A549 (cell line): Measurements from ENCODE around the gene TTC7B. TPM values are rescaled to one million over a fixed set of nuclear protein-coding genes. Genes with fewer than 3 reads are reported as not detected.
A peak's percentile ranks its signal among the peaks of the same experiment; 100 is the strongest.

ENCODE experiments used
- ATAC-seq, 2 experiments: fragments of 200-7000 bp in 1 of 2; fragments of >200 bp in 1 of 2; cut with Nextera tagmentation in 1 of 2; cut with Tn5 transposase in 1 of 2; 3 replicates each; pipeline versions ENCODE4 v1.8.0 to v1.9.1; 2018 to 2020; ENCODE audit warnings: mild to moderate bottlenecking in 1 of 2, moderate library complexity in 1 of 2
- CTCF ChIA-PET: fragments of 300-600 bp; sonication (Branson Sonifier 250); formaldehyde crosslinking; extraction: SDS; loops from one replicate; lab custom pipeline; 2021; ENCODE audit warnings: antibody characterized with exemption, inconsistent platforms; lab: Yijun Ruan, JAX
- POLR2A ChIA-PET: fragments of 350-600 bp; formaldehyde crosslinking; extraction: SDS; loops from one replicate; lab custom pipeline; 2021; ENCODE audit warnings: antibody characterized with exemption, inconsistent platforms; lab: Yijun Ruan, JAX
- DNase-seq, 2 experiments: peaks; one replicate each; pipeline versions ENCODE4 v3.0.0 to v3.0.0-alpha.2; 2011 to 2016; ENCODE audit warnings: low read depth in 1 of 2, low spot score in 1 of 2
- FAIRE-seq: peaks from 2 replicates; lab custom pipeline; 2011; peaks lifted over from hg19 to GRCh38; lab: Jason Lieb, UNC
- H3K27ac ChIP-seq, 2 experiments: fragments of >200 bp; sonication (Bioruptor Twin); formaldehyde crosslinking; 3 replicates each; pipeline ENCODE4 v1.5.1; 2016 to 2017
- H3K4me1 ChIP-seq: fragments of >200 bp; sonication (Bioruptor Twin); formaldehyde crosslinking; 3 replicates; pipeline ENCODE4 v1.6.1; 2016
- H3K4me2 ChIP-seq: fragments of >200 bp; sonication (Bioruptor Twin); formaldehyde crosslinking; 3 replicates; pipeline ENCODE4 v1.6.1; 2016
- H3K4me3 ChIP-seq: fragments of >200 bp; sonication (Bioruptor Twin); formaldehyde crosslinking; 3 replicates; pipeline ENCODE4 v1.5.1; 2016
- H3K9me3 ChIP-seq: fragments of >200 bp; sonication (Bioruptor Twin); formaldehyde crosslinking; 3 replicates; pipeline ENCODE4 v1.6.1; 2016
- ATOH8 ChIP-seq: fragments of 250-450 bp; sonication (Bioruptor Pico); IDR thresholded peaks from 2 replicates; pipeline ENCODE4 v1.5.0; 2020; ENCODE audit warnings: low read depth, mild to moderate bottlenecking, moderate library complexity
- CBX2 ChIP-seq: fragments of 200-600 bp; sonication (generic); IDR thresholded peaks from 2 replicates; pipeline ENCODE4 v1.6.1; 2016; ENCODE audit warnings: low read depth, mild to moderate bottlenecking, borderline replicate concordance
- CBX8 ChIP-seq: fragments of 200-600 bp; sonication (generic); IDR thresholded peaks from 2 replicates; pipeline ENCODE4 v1.6.1; 2016
- CHD2 ChIP-seq: fragments of 150-350 bp; IDR thresholded peaks from 2 replicates; pipeline ENCODE4 v1.6.1; 2014; ENCODE audit warnings: low read length; ENCODE audit not compliant: partially characterized antibody
- CTCF ChIP-seq: fragments of >200 bp; sonication (Bioruptor Twin); formaldehyde crosslinking; IDR thresholded peaks from 3 replicates; pipeline ENCODE4 v1.5.1; 2016
- EHF ChIP-seq: fragments of 250-450 bp; sonication (Bioruptor Pico); IDR thresholded peaks from 2 replicates; pipeline ENCODE4 v1.5.0; 2020; ENCODE audit warnings: mild to moderate bottlenecking
- ELK1 ChIP-seq: fragments of 150-350 bp; IDR thresholded peaks from 2 replicates; pipeline ENCODE4 v1.6.1; 2014; ENCODE audit warnings: low read depth, mild to moderate bottlenecking, low read length
- EP300 ChIP-seq, 2 experiments: fragments of >200 bp; sonication (Bioruptor Twin); formaldehyde crosslinking; IDR thresholded peaks; 2 replicates in 1 of 2; 3 replicates in 1 of 2; pipeline ENCODE4 v1.6.1; 2016 to 2017
- FOSB ChIP-seq: fragments of 250-450 bp; sonication (Bioruptor Pico); IDR thresholded peaks from 2 replicates; pipeline ENCODE4 v1.5.0; 2020; ENCODE audit warnings: mild to moderate bottlenecking, moderate library complexity
- GATA3 ChIP-seq: IDR thresholded peaks from 2 replicates; pipeline ENCODE4 v1.6.1; 2012; ENCODE audit warnings: borderline replicate concordance
- HMGXB4 ChIP-seq: fragments of 250-450 bp; sonication (Bioruptor Pico); IDR thresholded peaks from 2 replicates; pipeline ENCODE4 v1.5.0; 2021; ENCODE audit warnings: mild to moderate bottlenecking, moderate library complexity, borderline replicate concordance
- HOXA7 ChIP-seq: fragments of 250-450 bp; sonication (Bioruptor Pico); IDR thresholded peaks from 2 replicates; pipeline ENCODE4 v1.5.0; 2020; ENCODE audit warnings: mild to moderate bottlenecking, moderate library complexity
- HOXB13 ChIP-seq: fragments of 250-450 bp; sonication (Bioruptor Pico); IDR thresholded peaks from 2 replicates; pipeline ENCODE4 v1.5.0; 2020; ENCODE audit warnings: low read depth, mild to moderate bottlenecking, moderate library complexity
- HOXB5 ChIP-seq: fragments of 250-450 bp; sonication (Bioruptor Pico); IDR thresholded peaks from 2 replicates; pipeline ENCODE4 v1.5.0; 2020; ENCODE audit warnings: mild to moderate bottlenecking, moderate library complexity
- JUN ChIP-seq, 2 experiments: fragments of >200 bp; sonication (Bioruptor Twin); formaldehyde crosslinking; IDR thresholded peaks; 2 replicates in 1 of 2; 3 replicates in 1 of 2; pipeline ENCODE4 v1.6.1; 2016 to 2017
- MAX ChIP-seq: IDR thresholded peaks from 2 replicates; pipeline ENCODE4 v1.6.1; 2012
- NR3C1 ChIP-seq: fragments of >200 bp; sonication (Bioruptor Twin); formaldehyde crosslinking; IDR thresholded peaks from 3 replicates; pipeline ENCODE4 v1.6.1; 2017
- PHF8 ChIP-seq: fragments of 200-600 bp; sonication (generic); IDR thresholded peaks from 2 replicates; pipeline ENCODE4 v1.6.1; 2016; ENCODE audit warnings: low read depth, mild to moderate bottlenecking, antibody characterized with exemption, moderate library complexity, borderline replicate concordance
- POLR2A ChIP-seq: IDR thresholded peaks from 2 replicates; pipeline ENCODE4 v1.6.1; 2012; ENCODE audit warnings: mild to moderate bottlenecking, low read length
- RCOR1 ChIP-seq: fragments of 150-350 bp; IDR thresholded peaks from 2 replicates; pipeline ENCODE4 v1.6.1; 2014; ENCODE audit warnings: antibody characterized with exemption, low read length, low read depth
- REST ChIP-seq: fragments of 200-600 bp; sonication (generic); IDR thresholded peaks from 2 replicates; pipeline ENCODE4 v1.6.1; 2016; ENCODE audit warnings: antibody characterized with exemption, mild to moderate bottlenecking, moderate library complexity
- RNF2 ChIP-seq: fragments of 200-600 bp; sonication (generic); IDR thresholded peaks from 2 replicates; pipeline ENCODE4 v1.6.1; 2016; ENCODE audit warnings: low read depth, mild to moderate bottlenecking, antibody characterized with exemption, moderate library complexity, borderline replicate concordance
- WGBS: methylation state at CpG from one replicate; pipeline ENCODE4 v1.1.6; 2017; ENCODE audit errors: missing lambda C conversion rate; 5-methylcytosine and 5-hydroxymethylcytosine counted together
- polyA plus RNA-seq, 4 experiments: library from polyadenylated mRNA; depleted of rRNA in 3 of 4; stranded (reverse); fragments of >200 nt; fragmentation: RNase III in 1 of 4; extraction: RNeasy Plus Mini Kit Qiagen cat#74134 plus additional on column Dnase treatment in 1 of 4; gene quantifications; 2 replicates in 3 of 4; 3 replicates in 1 of 4; pipeline ENCODE4 v1.2.3, GENCODE V29; 2011 to 2017
- TF ChIP-seq, protein P1 (sequence below): IDR thresholded peaks from 2 replicates; pipeline ENCODE4 v1.6.1; 2012

The TTC7B gene
- polyA plus RNA-seq, 2 of the 4 experiments (the other 2 are of a cell fraction), result 16.6 to 28.0 TPM

GRCh38 chr14:90726656-90727055 lies 89.6 kb downstream of the TTC7B start:
- DNase-seq (peak in 1 of 2 experiments; percentile 44), ATAC-seq (peak; percentile 34 to 53; a peak in 3 of 6 replicates), FAIRE-seq (no peak)
- CTCF ChIA-PET, result interaction anchor here (0.8 to 1.2 kb wide), 2 partner anchors 29 to 45 kb away, joined by 3 to 4 read pairs; no protein-coding TSS in a partner anchor
- 70% methylated on average over 9 of the region's 9 CpGs for WGBS
- H3K4me1 ChIP-seq, result no peaks in the 10 kb centered on the region
- no peak overlapping the region for H3K4me3 ChIP-seq
- TF ChIP-seq HMGXB4 (CRISPR knock-in tag) (no peak), CHD2 (no peak), FOSB (CRISPR knock-in tag) (no peak), EHF (CRISPR knock-in tag) (no peak), POLR2A (no peak), REST (no peak), NR3C1 (no peak), MAX (no peak), CBX8 (no peak), CBX2 (no peak), ATOH8 (CRISPR knock-in tag) (no peak), GATA3 (no peak), RNF2 (no peak), CTCF (no peak), HOXB5 (CRISPR knock-in tag) (no peak), RCOR1 (no peak)
- POLR2A ChIA-PET, result no interaction called here
- no peaks in the 10 kb centered on the region for H3K9me3 ChIP-seq
- H3K4me2 ChIP-seq, result no peak overlapping the region
- no peak overlapping the region for H3K27ac ChIP-seq

- H3K4me3 ChIP-seq, result no peak overlapping the region
- ATAC-seq, result no peak
- ChIA-PET CTCF (no interaction called here), POLR2A (no interaction called here)
- no peak for FAIRE-seq
- H3K4me1 ChIP-seq, result peaks cover 8% of the 10 kb centered on the region; the same call in 2 of the 3 replicates
- WGBS, result 68% methylated on average over 3 of the region's 3 CpGs
- H3K9me3 ChIP-seq, result no peaks in the 10 kb centered on the region
- H3K27ac ChIP-seq, result no peak overlapping the region
- no peak for DNase-seq
- no peak for TF ChIP-seq HOXA7 (CRISPR knock-in tag)
- no peak for TF ChIP-seq PHF8
- no peak for TF ChIP-seq CBX8
- TF ChIP-seq, protein P1, sequence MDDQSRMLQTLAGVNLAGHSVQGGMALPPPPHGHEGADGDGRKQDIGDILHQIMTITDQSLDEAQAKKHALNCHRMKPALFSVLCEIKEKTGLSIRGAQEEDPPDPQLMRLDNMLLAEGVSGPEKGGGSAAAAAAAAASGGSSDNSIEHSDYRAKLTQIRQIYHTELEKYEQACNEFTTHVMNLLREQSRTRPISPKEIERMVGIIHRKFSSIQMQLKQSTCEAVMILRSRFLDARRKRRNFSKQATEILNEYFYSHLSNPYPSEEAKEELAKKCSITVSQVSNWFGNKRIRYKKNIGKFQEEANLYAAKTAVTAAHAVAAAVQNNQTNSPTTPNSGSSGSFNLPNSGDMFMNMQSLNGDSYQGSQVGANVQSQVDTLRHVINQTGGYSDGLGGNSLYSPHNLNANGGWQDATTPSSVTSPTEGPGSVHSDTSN, result no peak
- TF ChIP-seq ELK1, result no peak
- no peak for TF ChIP-seq HOXB13
- no peak for TF ChIP-seq EP300 (IDR thresholded peaks at IDR 0.05)
- no peak for TF ChIP-seq JUN (IDR thresholded peaks at IDR 0.05)
- no peak overlapping the region for H3K4me2 ChIP-seq
These were observed 91.4 kb downstream of the TTC7B start for GRCh38 chr14:90724866-90725265.
